ENCODE measurements around the gene JHY. TPM values are rescaled to one million over a fixed set of nuclear protein-coding genes. Genes with fewer than 3 reads are reported as not detected.
A peak's percentile ranks its signal among the peaks of the same experiment; 100 is the strongest.

Gene JHY
- total RNA-seq, 1 experiment from 2014 or later: 2.4 TPM

GRCh38 chr11:122954455-122954854 is 71.9 kb downstream of the JHY start:
- no peaks in the 10 kb centered on the region for H3K27me3 ChIP-seq (ENCODE audit: control insufficient read depth, insufficient read depth, low read length)
- H3K4me3 ChIP-seq (ENCODE audit: insufficient read depth, low read depth, low read length): no peak overlapping the region
- no peaks in the 10 kb centered on the region for H3K36me3 ChIP-seq (replicated peaks; ENCODE audit: control insufficient read depth, insufficient read depth, low read length)
- no peak for DNase-seq

DNA sequence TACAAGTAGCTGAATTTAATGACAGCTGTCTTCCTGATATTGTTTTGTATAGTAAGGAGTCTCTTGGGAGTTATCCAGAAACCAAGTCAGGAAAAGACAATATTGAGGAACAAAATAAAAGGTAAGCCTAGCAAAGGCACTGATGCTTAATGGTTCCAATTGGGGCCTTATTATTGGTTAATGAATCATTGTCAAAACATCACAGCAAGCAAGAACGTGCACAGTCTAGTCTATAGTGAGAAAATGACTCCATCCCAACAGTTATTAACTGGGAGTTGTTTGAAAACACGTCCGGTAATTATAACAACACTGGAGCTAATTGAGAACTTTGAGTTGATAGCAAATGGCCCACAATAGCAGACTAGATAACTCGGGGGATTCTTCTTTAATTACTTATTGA is 81.4 kb downstream of the JHY start:
- Histone ChIP-seq H3K27me3 (ENCODE audit: control insufficient read depth, insufficient read depth, low read length) (no peaks in the 10 kb centered on the region; the same call in 1 of the 2 replicates), H3K4me3 (ENCODE audit: insufficient read depth, low read depth, low read length) (no peak overlapping the region), H3K36me3 (replicated peaks; ENCODE audit: control insufficient read depth, insufficient read depth, low read length) (no peaks in the 10 kb centered on the region)
- DNase-seq: no peak

DNA sequence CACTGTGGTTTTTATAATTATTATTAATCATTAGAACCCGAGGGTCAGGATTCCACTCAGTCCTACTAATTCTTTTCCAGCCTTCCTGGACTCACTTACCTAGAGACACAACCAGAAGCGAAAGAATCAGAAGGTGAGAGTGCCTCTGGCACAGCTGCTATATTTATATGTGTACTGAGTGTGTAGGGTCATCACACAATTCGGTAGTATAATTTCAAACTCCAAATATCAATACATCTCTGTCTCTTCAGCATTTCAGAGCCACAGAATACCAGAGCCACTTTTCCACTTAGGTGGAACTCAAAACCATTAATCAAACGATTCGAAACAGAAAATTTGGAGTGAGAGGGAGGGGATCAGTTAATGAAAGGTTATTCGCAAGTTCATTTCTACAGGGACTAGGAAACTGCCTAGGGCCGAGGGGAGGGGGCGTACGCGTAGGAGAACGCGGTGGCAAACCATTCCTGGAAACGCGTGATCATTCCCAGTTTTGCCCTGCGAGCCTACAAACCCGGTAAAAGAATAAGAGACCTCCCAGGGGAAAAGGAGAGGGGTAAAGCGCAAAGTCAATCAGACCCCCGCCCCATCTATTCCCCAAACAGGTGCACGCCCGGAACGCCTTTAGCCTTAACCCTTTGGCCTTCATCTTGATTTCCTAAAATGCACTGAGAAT is 93.6 kb downstream of the JHY start:
- peaks cover 88% of the 10 kb centered on the region for H3K27me3 ChIP-seq (ENCODE audit: control insufficient read depth, insufficient read depth, low read length)
- H3K4me3 ChIP-seq (ENCODE audit: insufficient read depth, low read depth, low read length): peak overlapping the region; percentile 49; the same call in 1 of the 2 replicates
- no peaks in the 10 kb centered on the region for H3K36me3 ChIP-seq (replicated peaks; ENCODE audit: control insufficient read depth, insufficient read depth, low read length)
- peak; percentile 47 for DNase-seq

- Histone ChIP-seq H3K36me3 (replicated peaks; ENCODE audit: control insufficient read depth, insufficient read depth, low read length) (no peaks in the 10 kb centered on the region), H3K27me3 (ENCODE audit: control insufficient read depth, insufficient read depth, low read length) (peaks cover 93% of the 10 kb centered on the region), H3K4me3 (ENCODE audit: insufficient read depth, low read depth, low read length) (peak overlapping the region; percentile 49)
- peak; percentile 81 for DNase-seq
Measured at GRCh38 chr11:122976734-122977469, 94.3 kb downstream of the JHY start.

- H3K36me3 ChIP-seq (replicated peaks; ENCODE audit: control insufficient read depth, insufficient read depth, low read length): no peaks in the 10 kb centered on the region
- DNase-seq: peak; percentile 88
- peaks cover 98% of the 10 kb centered on the region for H3K27me3 ChIP-seq (ENCODE audit: control insufficient read depth, insufficient read depth, low read length)
- H3K4me3 ChIP-seq (ENCODE audit: insufficient read depth, low read depth, low read length): peak overlapping the region; percentile 49
Measured at GRCh38 chr11:122977470-122978298, 95.1 kb downstream of the JHY start.

DNA sequence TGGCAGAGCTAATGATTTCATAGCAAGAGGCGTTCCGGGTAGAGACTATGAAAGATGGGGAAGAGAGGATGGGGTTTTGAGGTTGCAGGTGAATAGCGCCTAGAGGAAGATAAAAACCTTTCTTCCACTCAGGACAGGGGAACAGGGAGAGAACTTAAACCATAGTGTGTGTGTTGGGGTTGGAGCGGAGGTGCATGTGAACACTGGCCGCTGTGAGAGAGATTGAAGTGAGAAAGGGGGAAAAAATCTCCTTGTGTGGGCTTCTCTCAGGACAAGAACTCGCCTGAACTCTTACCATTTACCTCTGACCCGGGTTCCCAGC is 95.7 kb downstream of the JHY start:
- no peak for DNase-seq
- H3K27me3 ChIP-seq (ENCODE audit: control insufficient read depth, insufficient read depth, low read length): peaks cover 98% of the 10 kb centered on the region
- no peak overlapping the region for H3K4me3 ChIP-seq (ENCODE audit: insufficient read depth, low read depth, low read length)
- no peaks in the 10 kb centered on the region for H3K36me3 ChIP-seq (replicated peaks; ENCODE audit: control insufficient read depth, insufficient read depth, low read length)

- peak overlapping the region; percentile 21; the same call in 1 of the 2 replicates for H3K4me3 ChIP-seq (ENCODE audit: insufficient read depth, low read depth, low read length)
- H3K36me3 ChIP-seq (replicated peaks; ENCODE audit: control insufficient read depth, insufficient read depth, low read length): no peaks in the 10 kb centered on the region
- H3K27me3 ChIP-seq (ENCODE audit: control insufficient read depth, insufficient read depth, low read length): peaks cover 98% of the 10 kb centered on the region
- DNase-seq: peak; percentile 71
Measured at GRCh38 chr11:122979103-122979814, 96.7 kb downstream of the JHY start.

GRCh38 chr11:122979815-122980595 is 97.4 kb downstream of the JHY start:
- DNase-seq: peak; percentile 61
- Histone ChIP-seq H3K27me3 (ENCODE audit: control insufficient read depth, insufficient read depth, low read length) (peaks cover 98% of the 10 kb centered on the region), H3K4me3 (ENCODE audit: insufficient read depth, low read depth, low read length) (no peak overlapping the region), H3K36me3 (replicated peaks; ENCODE audit: control insufficient read depth, insufficient read depth, low read length) (no peaks in the 10 kb centered on the region)

- peak; percentile 95 for DNase-seq
- Histone ChIP-seq H3K36me3 (replicated peaks; ENCODE audit: control insufficient read depth, insufficient read depth, low read length) (no peaks in the 10 kb centered on the region), H3K27me3 (ENCODE audit: control insufficient read depth, insufficient read depth, low read length) (peaks cover 98% of the 10 kb centered on the region), H3K4me3 (ENCODE audit: insufficient read depth, low read depth, low read length) (no peak within 1 kb of the TSS)
Measured at GRCh38 chr11:122981388-122982264, 99.1 kb downstream of the JHY start, which contains the start of gene BSX. BSX (minus strand) TSS chr11:122981834; CDS start chr11:122981671, 163 bp downstream.

DNA sequence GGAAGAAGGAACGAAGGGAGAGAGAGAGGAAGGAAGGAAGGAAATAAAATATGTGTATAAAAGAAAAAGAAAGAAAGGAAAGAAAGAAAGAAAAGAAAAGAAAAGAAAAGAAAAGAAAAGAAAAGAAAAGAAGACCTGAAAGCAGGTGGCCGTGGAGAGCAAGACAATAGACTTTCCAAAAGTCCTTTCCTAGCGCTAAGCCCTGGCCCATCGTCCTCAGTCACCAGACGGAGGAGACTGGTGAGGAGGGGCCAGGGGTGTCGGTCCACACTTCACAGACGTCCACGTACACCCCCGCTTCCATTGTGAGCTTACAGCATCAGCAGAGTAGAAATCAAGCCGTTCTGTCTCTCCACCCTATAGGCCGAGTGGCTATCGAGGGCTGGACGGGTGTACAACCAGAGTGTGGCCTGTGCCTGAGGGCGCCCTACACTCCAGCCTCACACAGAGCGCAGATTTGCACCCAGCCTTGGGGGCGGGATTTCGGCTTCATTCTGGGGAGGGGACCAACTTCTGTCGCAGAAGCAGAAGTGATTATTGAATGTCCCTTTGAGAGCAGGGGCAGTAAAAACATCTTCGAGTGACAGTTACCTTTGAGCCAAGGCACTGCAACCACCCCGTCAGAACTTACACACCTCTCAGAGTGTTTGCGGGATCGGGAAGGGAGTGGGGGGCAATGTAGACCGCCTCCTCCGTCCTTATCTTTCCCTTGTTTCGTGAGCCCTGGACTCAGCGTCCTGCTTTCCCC is 101.1 kb downstream of the JHY start:
- Histone ChIP-seq H3K4me3 (ENCODE audit: insufficient read depth, low read depth, low read length) (peak overlapping the region; percentile 58), H3K36me3 (replicated peaks; ENCODE audit: control insufficient read depth, insufficient read depth, low read length) (no peaks in the 10 kb centered on the region), H3K27me3 (ENCODE audit: control insufficient read depth, insufficient read depth, low read length) (peaks cover 87% of the 10 kb centered on the region)
- DNase-seq: peak; percentile 25

- DNase-seq: peak; percentile 80
- H3K27me3 ChIP-seq (ENCODE audit: control insufficient read depth, insufficient read depth, low read length): peaks cover 80% of the 10 kb centered on the region
- H3K36me3 ChIP-seq (replicated peaks; ENCODE audit: control insufficient read depth, insufficient read depth, low read length): no peaks in the 10 kb centered on the region
- H3K4me3 ChIP-seq (ENCODE audit: insufficient read depth, low read depth, low read length): peak overlapping the region; percentile 58
Measured at GRCh38 chr11:122984186-122985011, 101.8 kb downstream of the JHY start.

- no peak for DNase-seq
- H3K36me3 ChIP-seq (replicated peaks; ENCODE audit: control insufficient read depth, insufficient read depth, low read length): no peaks in the 10 kb centered on the region
- no peak overlapping the region for H3K4me3 ChIP-seq (ENCODE audit: insufficient read depth, low read depth, low read length)
- H3K27me3 ChIP-seq (ENCODE audit: control insufficient read depth, insufficient read depth, low read length): no peaks in the 10 kb centered on the region
Measured at GRCh38 chr11:122995526-122995925, 113.0 kb downstream of the JHY start.
